Neutrophil (primary cell): Measurements from ENCODE around the gene SORCS2.

ENCODE experiments used
- H3K27ac ChIP-seq: fragments of 200-600 bp; sonication (generic); 2 replicates; pipeline ENCODE4 v1.5.1; 2016; ENCODE audit warnings: mild to moderate bottlenecking, moderate library complexity
- H3K27me3 ChIP-seq: fragments of 200-600 bp; sonication (generic); 2 replicates; pipeline ENCODE4 v1.6.0; 2016; ENCODE audit warnings: mild to moderate bottlenecking
- H3K36me3 ChIP-seq: fragments of 200-600 bp; sonication (generic); 2 replicates; pipeline ENCODE4 v1.5.1; 2017
- H3K4me1 ChIP-seq, 2 experiments: fragments of 200-600 bp in 1 of 2; sonication (generic) in 1 of 2; 1 replicate in 1 of 2; 2 replicates in 1 of 2; pipeline versions ENCODE4 v1.5.1 to v1.6.1; 2013 to 2016; ENCODE audit warnings: low read depth in 1 of 2, low read length in 1 of 2, mild to moderate bottlenecking in 1 of 2, moderate library complexity in 1 of 2; ENCODE audit not compliant: control insufficient read depth in 1 of 2, insufficient read depth in 1 of 2
- H3K4me3 ChIP-seq, 2 experiments: fragments of 200-600 bp in 1 of 2; sonication (generic) in 1 of 2; 1 replicate in 1 of 2; 2 replicates in 1 of 2; pipeline ENCODE4 v1.5.1; 2013 to 2016; ENCODE audit warnings: low read depth in 1 of 2, low read length in 1 of 2, mild to moderate bottlenecking in 1 of 2, moderate library complexity in 1 of 2
- H3K9me3 ChIP-seq: fragments of 200-600 bp; sonication (generic); 2 replicates; pipeline ENCODE4 v1.5.1; 2016
- CTCF ChIP-seq: fragments of 200-600 bp; sonication (generic); IDR thresholded peaks from 2 replicates; pipeline ENCODE4 v1.5.1; 2016; ENCODE audit warnings: antibody characterized with exemption

SORCS2 gene

GRCh38 chr4:7198440-7199128 lies 6.2 kb downstream of the SORCS2 start:
- Histone ChIP-seq H3K36me3 (no peaks in the 10 kb centered on the region), H3K9me3 (no peaks in the 10 kb centered on the region), H3K4me3 (no peak overlapping the region), H3K4me1 (no peaks in the 10 kb centered on the region), H3K27ac (no peak overlapping the region), H3K27me3 (peaks cover 79% of the 10 kb centered on the region)
- TF ChIP-seq CTCF: no peak

- Histone ChIP-seq H3K9me3 (no peaks in the 10 kb centered on the region), H3K27ac (no peak overlapping the region), H3K4me1 (no peaks in the 10 kb centered on the region), H3K27me3 (peaks cover 73% of the 10 kb centered on the region), H3K4me3 (no peak overlapping the region), H3K36me3 (no peaks in the 10 kb centered on the region)
- TF ChIP-seq CTCF: no peak
These were observed 6.9 kb downstream of the SORCS2 start for GRCh38 chr4:7199129-7199725.

- H3K27ac ChIP-seq: no peak overlapping the region
- no peaks in the 10 kb centered on the region for H3K4me1 ChIP-seq
- no peak for TF ChIP-seq CTCF
- no peak overlapping the region for H3K4me3 ChIP-seq
- no peaks in the 10 kb centered on the region for H3K9me3 ChIP-seq
- H3K27me3 ChIP-seq: peaks cover 66% of the 10 kb centered on the region
- H3K36me3 ChIP-seq: no peaks in the 10 kb centered on the region
These were observed 7.6 kb downstream of the SORCS2 start for GRCh38 chr4:7199771-7200441.

DNA sequence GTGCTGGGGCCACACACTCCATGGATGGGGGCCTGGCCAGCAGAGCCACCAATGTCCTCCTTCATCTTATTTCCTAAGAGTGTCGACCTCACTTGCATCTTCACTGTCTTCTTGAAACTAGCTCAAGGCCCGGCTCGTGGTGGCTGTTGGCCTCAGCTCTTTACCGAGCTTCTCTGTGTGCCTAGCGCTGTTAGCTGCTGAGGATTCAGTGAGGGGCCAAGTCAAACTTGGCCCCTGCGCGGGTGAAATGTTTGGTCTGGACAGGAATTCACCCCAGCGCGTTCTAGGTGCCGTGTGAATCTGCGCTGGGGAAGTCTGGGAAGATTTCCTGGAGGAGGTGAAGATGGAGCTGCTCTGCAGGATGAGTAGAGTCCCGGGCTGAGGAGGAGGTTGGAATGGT lies 8.5 kb downstream of the SORCS2 start:
- no peak for TF ChIP-seq CTCF
- peaks cover 57% of the 10 kb centered on the region for H3K27me3 ChIP-seq
- H3K9me3 ChIP-seq: no peaks in the 10 kb centered on the region
- H3K4me1 ChIP-seq: no peaks in the 10 kb centered on the region
- no peaks in the 10 kb centered on the region for H3K36me3 ChIP-seq
- no peak overlapping the region for H3K27ac ChIP-seq
- H3K4me3 ChIP-seq: no peak overlapping the region

- Histone ChIP-seq H3K27ac (no peak overlapping the region), H3K27me3 (peaks cover 48% of the 10 kb centered on the region), H3K9me3 (no peaks in the 10 kb centered on the region), H3K36me3 (no peaks in the 10 kb centered on the region), H3K4me1 (no peaks in the 10 kb centered on the region), H3K4me3 (no peak overlapping the region)
- no peak for TF ChIP-seq CTCF
These were observed 9.3 kb downstream of the SORCS2 start for GRCh38 chr4:7201420-7202305.
